Measurements from ENCODE around the gene RNF207. TPM values are rescaled to one million over a fixed set of nuclear protein-coding genes. Genes with fewer than 3 reads are reported as not detected.

The RNF207 gene
- total RNA-seq, 1 experiment from 2014 or later: 9.2 TPM

DNA sequence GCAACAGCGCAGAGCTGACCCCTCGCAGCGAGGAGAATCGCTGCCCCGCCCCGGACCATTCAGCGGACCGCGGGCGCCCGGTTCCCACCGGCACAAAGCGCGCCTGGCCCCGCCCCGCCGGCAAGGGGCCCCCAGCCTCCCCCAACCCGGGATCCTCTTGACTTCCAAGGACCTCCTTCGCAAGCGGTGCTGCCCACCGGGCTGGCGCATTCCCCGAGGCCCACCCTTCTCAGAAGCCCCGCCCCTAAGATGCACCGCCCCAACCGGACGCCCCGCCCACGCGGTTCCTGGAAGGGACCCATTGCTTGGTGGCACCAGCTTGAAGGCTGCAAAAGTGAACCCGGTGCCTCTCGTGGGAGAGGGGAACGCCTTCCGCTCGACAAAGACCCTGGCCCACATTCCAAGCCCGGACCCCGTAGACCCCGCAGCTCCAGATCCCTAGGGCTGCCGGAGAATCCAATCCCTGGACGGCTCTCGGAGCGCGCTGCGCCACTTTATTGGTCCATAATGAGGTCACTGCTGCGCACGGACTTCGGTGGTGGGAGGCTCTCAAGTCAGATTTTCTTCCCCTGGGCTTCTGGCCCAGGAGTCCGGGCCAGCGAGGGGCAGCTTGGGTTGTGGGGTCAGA is 40.1 kb downstream of the RNF207 start:
- H3K27me3 Mint-ChIP-seq (ENCODE audit: low read depth): peaks cover 45% of the 10 kb centered on the region
- ChIA-PET CTCF (interaction anchor here (0.5 to 21.4 kb wide), 54 partner anchors 10 to 797 kb away, joined by 3 to 489 read pairs (median 5); partner anchors contain the start of genes ACOT7, ESPN, GPR153 and HES2), POLR2A (interaction anchor here (0.5 to 4.8 kb wide), 6 partner anchors 8 to 192 kb away, joined by 3 to 22 read pairs (median 4); partner anchors contain the start of gene ICMT)
- peak overlapping the region; percentile 92 for H3K27ac Mint-ChIP-seq
- H3K4me1 Mint-ChIP-seq: peaks cover 27% of the 10 kb centered on the region
- TF ChIP-seq TEAD1 (CRISPR knock-in tag; IDR thresholded peaks at IDR 0.05) (0 out of 2 replicates have a peak, but pooled peaks have one; percentile 17), PRDM15 (CRISPR knock-in tag; IDR thresholded peaks at IDR 0.05) (peak; percentile 12; the same call in 1 of the 2 replicates), RELA (CRISPR knock-in tag; IDR thresholded peaks at IDR 0.05; ENCODE audit: borderline replicate concordance) (no peak), TEAD4 (CRISPR knock-in tag; IDR thresholded peaks at IDR 0.05) (no peak), ZBTB21 (CRISPR knock-in tag; IDR thresholded peaks at IDR 0.05; ENCODE audit: borderline replicate concordance) (0 out of 2 replicates have a peak, but pooled peaks have one; percentile 29), NFATC4 (CRISPR knock-in tag; IDR thresholded peaks at IDR 0.05) (no peak), ZNF138 (CRISPR knock-in tag; conservative IDR thresholded peaks at IDR 0.05) (0 out of 2 replicates have a peak, but pooled peaks have one; percentile 68), PRRX2 (CRISPR knock-in tag; IDR thresholded peaks at IDR 0.05) (no peak), SP1 (CRISPR knock-in tag; conservative IDR thresholded peaks at IDR 0.05) (peak; percentile 35)
- TF ChIP-seq, protein P1, sequence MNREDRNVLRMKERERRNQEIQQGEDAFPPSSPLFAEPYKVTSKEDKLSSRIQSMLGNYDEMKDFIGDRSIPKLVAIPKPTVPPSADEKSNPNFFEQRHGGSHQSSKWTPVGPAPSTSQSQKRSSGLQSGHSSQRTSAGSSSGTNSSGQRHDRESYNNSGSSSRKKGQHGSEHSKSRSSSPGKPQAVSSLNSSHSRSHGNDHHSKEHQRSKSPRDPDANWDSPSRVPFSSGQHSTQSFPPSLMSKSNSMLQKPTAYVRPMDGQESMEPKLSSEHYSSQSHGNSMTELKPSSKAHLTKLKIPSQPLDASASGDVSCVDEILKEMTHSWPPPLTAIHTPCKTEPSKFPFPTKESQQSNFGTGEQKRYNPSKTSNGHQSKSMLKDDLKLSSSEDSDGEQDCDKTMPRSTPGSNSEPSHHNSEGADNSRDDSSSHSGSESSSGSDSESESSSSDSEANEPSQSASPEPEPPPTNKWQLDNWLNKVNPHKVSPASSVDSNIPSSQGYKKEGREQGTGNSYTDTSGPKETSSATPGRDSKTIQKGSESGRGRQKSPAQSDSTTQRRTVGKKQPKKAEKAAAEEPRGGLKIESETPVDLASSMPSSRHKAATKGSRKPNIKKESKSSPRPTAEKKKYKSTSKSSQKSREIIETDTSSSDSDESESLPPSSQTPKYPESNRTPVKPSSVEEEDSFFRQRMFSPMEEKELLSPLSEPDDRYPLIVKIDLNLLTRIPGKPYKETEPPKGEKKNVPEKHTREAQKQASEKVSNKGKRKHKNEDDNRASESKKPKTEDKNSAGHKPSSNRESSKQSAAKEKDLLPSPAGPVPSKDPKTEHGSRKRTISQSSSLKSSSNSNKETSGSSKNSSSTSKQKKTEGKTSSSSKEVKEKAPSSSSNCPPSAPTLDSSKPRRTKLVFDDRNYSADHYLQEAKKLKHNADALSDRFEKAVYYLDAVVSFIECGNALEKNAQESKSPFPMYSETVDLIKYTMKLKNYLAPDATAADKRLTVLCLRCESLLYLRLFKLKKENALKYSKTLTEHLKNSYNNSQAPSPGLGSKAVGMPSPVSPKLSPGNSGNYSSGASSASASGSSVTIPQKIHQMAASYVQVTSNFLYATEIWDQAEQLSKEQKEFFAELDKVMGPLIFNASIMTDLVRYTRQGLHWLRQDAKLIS (CRISPR knock-in tag; IDR thresholded peaks at IDR 0.05; ENCODE audit: borderline replicate concordance): peak; percentile 77; the same call in 1 of the 2 replicates
- TF ChIP-seq, protein P2, sequence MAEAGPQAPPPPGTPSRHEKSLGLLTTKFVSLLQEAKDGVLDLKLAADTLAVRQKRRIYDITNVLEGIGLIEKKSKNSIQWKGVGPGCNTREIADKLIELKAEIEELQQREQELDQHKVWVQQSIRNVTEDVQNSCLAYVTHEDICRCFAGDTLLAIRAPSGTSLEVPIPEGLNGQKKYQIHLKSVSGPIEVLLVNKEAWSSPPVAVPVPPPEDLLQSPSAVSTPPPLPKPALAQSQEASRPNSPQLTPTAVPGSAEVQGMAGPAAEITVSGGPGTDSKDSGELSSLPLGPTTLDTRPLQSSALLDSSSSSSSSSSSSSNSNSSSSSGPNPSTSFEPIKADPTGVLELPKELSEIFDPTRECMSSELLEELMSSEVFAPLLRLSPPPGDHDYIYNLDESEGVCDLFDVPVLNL (CRISPR knock-in tag; IDR thresholded peaks at IDR 0.05; ENCODE audit: borderline replicate concordance, low read depth): 0 out of 2 replicates have a peak, but pooled peaks have one; percentile 34
- H3K9me3 Mint-ChIP-seq: no peaks in the 10 kb centered on the region
- ATAC-seq: peak; percentile 58
- no peaks in the 10 kb centered on the region for H3K36me3 Mint-ChIP-seq
- H3K4me3 Mint-ChIP-seq: peak overlapping the region; percentile 81
- peak; percentile 97 for DNase-seq (ENCODE audit: low spot score)

GRCh38 chr1:6246497-6247467 is 40.9 kb downstream of the RNF207 start:
- H3K27ac Mint-ChIP-seq: peak overlapping the region; percentile 92
- peaks cover 53% of the 10 kb centered on the region for H3K27me3 Mint-ChIP-seq (ENCODE audit: low read depth)
- H3K4me3 Mint-ChIP-seq: peak overlapping the region; percentile 81
- H3K36me3 Mint-ChIP-seq: no peaks in the 10 kb centered on the region
- DNase-seq (ENCODE audit: low spot score): peak; percentile 95
- H3K4me1 Mint-ChIP-seq: peaks cover 20% of the 10 kb centered on the region
- H3K9me3 Mint-ChIP-seq: no peaks in the 10 kb centered on the region
- ATAC-seq: peak; percentile 14
- POLR2A ChIA-PET: interaction anchor here (0.6 to 4.8 kb wide), 8 partner anchors 9 to 393 kb away, joined by 3 to 22 read pairs (median 3); partner anchors contain the start of gene ICMT
- CTCF ChIA-PET: interaction anchor here (0.5 to 21.4 kb wide), 55 partner anchors 11 to 384 kb away, joined by 3 to 489 read pairs (median 5); partner anchors contain the start of genes ACOT7, ESPN, GPR153 and HES2
- TF ChIP-seq ATF6 (CRISPR knock-in tag; IDR thresholded peaks at IDR 0.05) (no peak), EMX1 (CRISPR knock-in tag; IDR thresholded peaks at IDR 0.05) (peak; percentile 24; the same call in 1 of the 2 replicates), ARID4B (CRISPR knock-in tag; IDR thresholded peaks at IDR 0.05; ENCODE audit: borderline replicate concordance) (0 out of 2 replicates have a peak, but pooled peaks have one; percentile 29)

Measured in WTC11 (cell line).